ENCODE results near the gene TP63. TPM values are rescaled to one million over a fixed set of nuclear protein-coding genes. Genes with fewer than 3 reads are reported as not detected.

Gene TP63
- total and polyA plus RNA-seq, 8 donors, result 0.45 to 2.7 (median 0.84) TPM

DNA sequence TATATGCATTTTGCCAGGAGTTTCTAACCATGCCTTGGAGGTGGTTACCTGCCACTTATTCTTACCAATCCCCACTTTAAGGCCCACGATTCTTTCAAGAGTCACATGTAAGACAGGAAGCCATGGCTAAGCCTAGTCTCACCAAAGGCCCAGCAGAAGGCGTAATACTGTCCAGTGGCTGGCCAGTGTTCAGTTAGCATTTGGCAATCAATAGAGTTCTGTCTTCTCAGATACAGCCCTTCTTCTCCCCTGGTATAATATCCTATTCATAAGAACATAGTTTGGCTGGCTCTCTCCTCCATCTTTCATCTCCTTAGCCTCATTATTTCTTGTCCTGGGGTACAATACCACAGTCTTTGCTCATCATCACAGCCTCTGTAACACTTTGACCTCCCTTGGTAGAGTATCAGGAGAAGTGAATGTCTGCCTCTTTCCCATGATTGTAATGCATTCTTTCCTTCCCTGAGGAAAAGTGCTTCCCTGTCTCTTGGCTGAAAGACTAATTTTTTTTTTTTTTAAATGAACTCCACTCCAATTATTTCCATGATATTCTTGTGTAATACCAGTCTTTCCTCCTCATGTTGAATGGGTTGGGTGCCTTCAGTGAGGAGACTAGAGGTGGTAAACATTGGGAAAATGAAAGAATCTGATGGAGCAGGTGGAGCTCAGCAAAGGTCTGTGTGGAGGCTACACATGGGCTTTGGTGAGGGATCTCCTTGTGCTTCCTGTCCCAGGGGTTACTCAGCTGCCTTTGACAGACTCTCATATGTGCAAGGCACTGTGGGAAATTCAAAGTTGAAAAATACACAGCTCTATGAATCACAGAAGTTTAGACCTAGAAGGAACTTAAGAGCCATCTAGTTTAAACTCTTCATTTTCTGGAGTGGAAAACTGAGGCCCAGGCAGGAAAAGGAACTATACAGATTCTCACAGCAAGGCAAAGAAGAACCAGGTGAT is 271.3 kb downstream of the TP63 start:
- Histone ChIP-seq H3K36me3 (no peaks in the 10 kb centered on the region), H3K4me3 (no peak overlapping the region), H3K4me1 (no peaks in the 10 kb centered on the region), H3K27me3 (no peaks in the 10 kb centered on the region), H3K9me3 (no peaks in the 10 kb centered on the region), H3K27ac (no peak overlapping the region)
- ATAC-seq (no peak), DNase-seq (no peak)
- TF ChIP-seq, protein P1, sequence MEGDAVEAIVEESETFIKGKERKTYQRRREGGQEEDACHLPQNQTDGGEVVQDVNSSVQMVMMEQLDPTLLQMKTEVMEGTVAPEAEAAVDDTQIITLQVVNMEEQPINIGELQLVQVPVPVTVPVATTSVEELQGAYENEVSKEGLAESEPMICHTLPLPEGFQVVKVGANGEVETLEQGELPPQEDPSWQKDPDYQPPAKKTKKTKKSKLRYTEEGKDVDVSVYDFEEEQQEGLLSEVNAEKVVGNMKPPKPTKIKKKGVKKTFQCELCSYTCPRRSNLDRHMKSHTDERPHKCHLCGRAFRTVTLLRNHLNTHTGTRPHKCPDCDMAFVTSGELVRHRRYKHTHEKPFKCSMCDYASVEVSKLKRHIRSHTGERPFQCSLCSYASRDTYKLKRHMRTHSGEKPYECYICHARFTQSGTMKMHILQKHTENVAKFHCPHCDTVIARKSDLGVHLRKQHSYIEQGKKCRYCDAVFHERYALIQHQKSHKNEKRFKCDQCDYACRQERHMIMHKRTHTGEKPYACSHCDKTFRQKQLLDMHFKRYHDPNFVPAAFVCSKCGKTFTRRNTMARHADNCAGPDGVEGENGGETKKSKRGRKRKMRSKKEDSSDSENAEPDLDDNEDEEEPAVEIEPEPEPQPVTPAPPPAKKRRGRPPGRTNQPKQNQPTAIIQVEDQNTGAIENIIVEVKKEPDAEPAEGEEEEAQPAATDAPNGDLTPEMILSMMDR (IDR thresholded peaks at IDR 0.05), result no peak
- intact Hi-C loops (cut with DNase I), result no loop called here

DNA sequence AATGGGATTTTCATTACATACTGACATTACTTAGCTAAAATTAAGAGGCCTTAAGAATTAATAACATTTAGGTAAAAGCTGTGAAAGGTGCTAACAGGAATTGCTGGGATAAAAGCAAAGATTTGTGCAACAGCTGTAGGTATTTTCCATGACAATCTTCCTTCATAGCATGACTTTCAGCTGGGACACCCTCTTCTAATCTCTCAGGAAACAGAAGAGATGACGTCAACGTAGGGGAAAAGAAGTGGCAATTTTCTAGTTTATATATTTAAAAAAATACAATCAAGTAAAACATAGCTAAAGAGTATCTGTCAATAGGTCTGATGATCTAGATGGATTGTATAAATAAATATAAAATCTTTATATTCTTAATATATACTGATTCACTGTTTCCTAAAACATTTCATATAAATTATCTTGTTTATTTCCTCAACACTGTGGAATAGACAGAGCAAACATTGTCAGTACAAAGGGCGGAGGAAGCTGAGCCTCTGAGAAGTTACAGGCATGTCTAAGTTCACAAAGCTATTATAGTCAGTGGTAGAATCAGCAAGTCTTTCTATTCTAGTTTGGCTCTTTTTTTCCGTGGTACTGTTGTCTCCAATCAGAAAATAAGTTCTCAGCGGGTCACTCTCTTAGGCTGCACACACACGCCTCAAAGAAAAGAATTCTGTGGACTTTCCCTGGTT is 272.5 kb downstream of the TP63 start:
- no peak overlapping the region for H3K27ac ChIP-seq
- TF ChIP-seq, protein P1 (IDR thresholded peaks at IDR 0.05), result no peak
- no peak overlapping the region for H3K4me3 ChIP-seq
- ATAC-seq, result no peak
- H3K9me3 ChIP-seq, result no peaks in the 10 kb centered on the region
- intact Hi-C loops (cut with DNase I), result no loop called here
- DNase-seq, result no peak
- H3K36me3 ChIP-seq, result no peaks in the 10 kb centered on the region
- no peaks in the 10 kb centered on the region for H3K27me3 ChIP-seq
- no peaks in the 10 kb centered on the region for H3K4me1 ChIP-seq

DNA sequence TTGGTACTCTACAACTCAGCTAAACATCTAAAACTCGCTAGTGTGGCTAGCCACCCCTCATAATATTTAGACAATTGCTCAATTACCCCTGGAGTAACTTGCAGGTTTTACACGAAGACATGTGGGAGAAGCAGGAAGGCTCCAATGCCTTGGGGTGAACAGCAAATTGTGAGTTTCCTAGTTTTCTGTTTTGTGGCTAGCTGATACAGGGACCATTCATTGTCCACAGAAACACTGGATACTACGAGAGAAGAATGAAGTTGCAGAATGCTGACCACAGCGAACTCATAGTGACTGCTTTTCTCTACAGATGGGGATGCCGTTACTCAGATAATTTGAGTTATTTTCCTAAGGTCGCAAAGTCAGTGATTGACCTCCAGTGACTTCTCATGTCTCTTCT is 276.6 kb downstream of the TP63 start:
- no peaks in the 10 kb centered on the region for H3K27me3 ChIP-seq
- intact Hi-C loops (cut with DNase I), result no loop called here
- no peaks in the 10 kb centered on the region for H3K36me3 ChIP-seq
- ATAC-seq (no peak), DNase-seq (no peak)
- H3K9me3 ChIP-seq, result no peaks in the 10 kb centered on the region
- no peak overlapping the region for H3K27ac ChIP-seq
- no peak overlapping the region for H3K4me3 ChIP-seq
- TF ChIP-seq, protein P1 (IDR thresholded peaks at IDR 0.05), result no peak
- H3K4me1 ChIP-seq, result no peaks in the 10 kb centered on the region

DNA sequence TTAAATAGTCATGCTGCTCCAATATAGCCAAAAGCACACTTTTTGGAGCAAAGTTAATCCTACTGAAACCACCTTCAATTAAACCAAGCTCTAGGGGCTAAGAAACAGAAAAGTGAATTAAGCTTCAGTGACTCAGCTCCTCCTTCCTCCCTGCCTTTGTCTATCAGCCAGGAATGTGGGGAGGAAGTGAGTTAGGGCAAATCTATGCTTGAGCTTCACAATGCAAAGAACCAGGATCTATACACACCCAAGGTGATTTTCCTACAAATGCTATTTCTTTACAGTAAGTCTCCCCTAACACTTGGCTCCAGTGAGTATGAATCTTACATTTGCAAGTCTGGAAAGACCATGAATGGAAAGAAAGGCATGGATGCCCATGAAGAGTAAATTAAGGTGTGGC is 277.5 kb downstream of the TP63 start:
- DNase-seq, result no peak
- Histone ChIP-seq H3K27me3 (no peaks in the 10 kb centered on the region), H3K9me3 (no peaks in the 10 kb centered on the region), H3K4me3 (no peak overlapping the region), H3K36me3 (no peaks in the 10 kb centered on the region), H3K27ac (no peak overlapping the region), H3K4me1 (no peaks in the 10 kb centered on the region)
- ATAC-seq, result no peak
- TF ChIP-seq, protein P1 (IDR thresholded peaks at IDR 0.05), result no peak
- intact Hi-C loops (cut with DNase I), result no loop called here

DNA sequence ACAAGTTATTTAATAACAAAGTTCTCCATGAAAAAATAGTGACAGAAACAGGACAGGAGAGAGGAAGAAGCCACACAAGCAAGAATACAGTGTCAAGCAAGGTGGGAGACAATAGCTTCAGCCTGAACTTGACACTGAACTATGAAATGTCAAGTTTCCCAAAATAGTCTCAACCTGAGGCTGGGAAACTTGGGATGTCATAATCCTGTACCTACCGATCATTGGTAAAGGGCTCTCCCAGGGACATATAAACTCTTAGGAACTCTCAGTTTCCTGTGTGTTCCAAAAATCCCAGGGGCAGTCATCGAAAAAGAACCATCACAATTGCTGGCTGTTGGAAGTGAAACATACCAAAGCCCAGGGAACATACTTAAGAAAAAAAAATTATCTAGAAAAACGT is 277.9 kb downstream of the TP63 start:
- intact Hi-C loops (cut with DNase I), result no loop called here
- Histone ChIP-seq H3K9me3 (no peaks in the 10 kb centered on the region), H3K27me3 (no peaks in the 10 kb centered on the region), H3K4me3 (no peak overlapping the region), H3K27ac (no peak overlapping the region), H3K4me1 (no peaks in the 10 kb centered on the region), H3K36me3 (no peaks in the 10 kb centered on the region)
- no peak for ATAC-seq
- TF ChIP-seq, protein P1 (IDR thresholded peaks at IDR 0.05), result no peak
- no peak for DNase-seq

Data from left lung (tissue), 10 donors.